GM03348 (cell line): ENCODE results near the gene NRCAM.
A peak's percentile ranks its signal among the peaks of the same experiment; 100 is the strongest.

Experiments
- DNase-seq: peaks from one replicate; pipeline ENCODE4 v3.0.0; 2012; ENCODE audit warnings: low spot score

Gene NRCAM

GRCh38 chr7:108459922-108460551, 3.8 kb upstream of the NRCAM start:
- DNase-seq: peak; percentile 47

DNA sequence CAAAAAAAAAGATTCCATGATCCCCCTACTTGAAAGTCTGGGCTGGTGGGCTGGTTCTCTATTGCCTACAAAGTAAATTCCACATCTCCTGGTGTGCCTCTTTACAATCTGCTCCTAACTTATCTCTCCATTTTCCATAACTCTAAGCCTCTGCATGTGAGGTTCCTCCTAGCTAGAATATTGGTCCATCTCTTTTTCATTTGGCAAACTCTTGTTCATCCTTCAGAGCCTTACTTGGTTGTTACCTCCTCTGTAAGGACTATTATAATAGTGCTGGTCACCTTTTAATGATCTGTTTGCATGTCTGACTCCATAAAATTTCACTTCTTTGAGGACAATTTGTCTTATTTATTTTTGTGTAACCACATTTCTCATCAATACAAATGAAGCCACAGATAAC, 1.6 kb upstream of the NRCAM start:
- DNase-seq: no peak

DNA sequence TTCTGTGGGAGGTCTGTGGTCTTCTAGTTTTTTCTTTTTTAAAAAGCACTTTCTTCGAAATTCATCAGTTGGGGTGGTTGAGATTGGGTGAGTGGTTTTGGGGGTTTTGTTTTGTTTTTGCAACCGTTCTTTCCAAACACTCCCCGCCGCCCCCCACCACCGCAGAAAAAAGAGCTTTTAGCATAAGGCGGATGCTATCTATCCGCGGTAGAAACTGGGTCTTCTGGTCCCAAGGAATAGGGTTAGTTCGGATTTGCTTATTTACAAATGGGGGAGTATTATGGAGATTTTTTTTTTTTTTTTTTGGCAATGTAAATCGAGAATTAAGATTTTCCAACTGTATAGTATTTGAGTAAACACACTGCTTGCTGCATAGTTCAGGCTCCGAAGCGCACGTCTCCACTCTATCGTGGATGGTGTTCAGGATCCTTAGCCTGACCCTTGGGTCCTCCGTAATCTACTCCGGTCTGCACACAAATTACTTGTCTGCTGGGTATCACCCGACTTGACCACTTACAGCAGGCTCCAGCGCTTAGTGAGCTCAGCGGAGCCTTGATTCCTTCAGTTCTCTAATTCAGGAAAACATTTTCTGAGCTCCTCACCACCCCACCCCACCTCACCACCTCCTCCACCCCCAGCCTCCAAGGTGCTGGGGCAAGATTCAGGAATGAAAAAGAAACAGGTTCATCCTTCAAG, 757 bp upstream of the NRCAM start:
- DNase-seq: no peak

- peak; percentile 55 for DNase-seq
These were observed 662 bp downstream of the NRCAM start for GRCh38 chr7:108455551-108455997.

DNA sequence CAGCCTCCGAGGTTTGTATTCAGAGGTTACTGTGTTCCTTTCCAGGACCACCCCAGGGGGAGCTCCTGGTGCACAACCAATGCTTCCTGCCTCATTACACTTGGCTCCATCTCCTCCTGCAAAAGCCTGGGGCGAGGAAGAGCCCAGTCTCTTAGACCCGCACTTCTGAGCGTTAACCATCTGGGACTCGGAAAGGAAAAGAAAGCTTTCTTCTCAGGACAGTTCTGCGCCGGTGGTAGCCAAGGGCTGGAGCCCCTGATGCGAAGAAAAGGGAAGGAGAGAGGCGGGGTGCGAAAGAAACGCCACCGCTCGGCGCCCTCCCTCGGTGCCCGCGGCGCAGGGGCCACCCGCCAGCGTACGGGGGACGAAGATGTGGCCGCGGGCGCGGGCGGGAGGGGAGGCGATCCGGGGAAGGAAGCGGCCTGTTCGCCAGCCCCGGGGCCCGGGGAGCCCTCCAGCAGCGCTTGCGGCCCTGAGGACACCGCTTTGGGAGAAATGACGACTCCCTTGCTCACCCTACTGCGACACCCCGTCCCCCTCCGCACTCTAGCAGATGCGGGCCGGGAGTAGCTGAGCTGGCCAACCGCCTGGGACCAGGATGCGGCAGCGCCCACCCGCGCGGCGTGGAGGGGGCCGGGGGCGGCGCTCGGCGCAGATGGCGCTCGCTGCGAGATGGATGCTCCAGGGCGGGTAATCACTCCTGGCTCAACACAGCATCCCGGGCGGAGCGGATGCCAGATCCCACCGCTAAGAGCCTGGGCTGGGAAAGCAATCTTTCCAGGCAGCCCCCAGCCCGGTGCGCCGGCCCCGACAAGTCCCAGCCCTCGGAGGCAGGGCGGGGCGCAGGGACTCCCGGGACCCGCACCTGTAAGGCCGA, 1.3 kb downstream of the NRCAM start:
- peak; percentile 50 for DNase-seq

DNA sequence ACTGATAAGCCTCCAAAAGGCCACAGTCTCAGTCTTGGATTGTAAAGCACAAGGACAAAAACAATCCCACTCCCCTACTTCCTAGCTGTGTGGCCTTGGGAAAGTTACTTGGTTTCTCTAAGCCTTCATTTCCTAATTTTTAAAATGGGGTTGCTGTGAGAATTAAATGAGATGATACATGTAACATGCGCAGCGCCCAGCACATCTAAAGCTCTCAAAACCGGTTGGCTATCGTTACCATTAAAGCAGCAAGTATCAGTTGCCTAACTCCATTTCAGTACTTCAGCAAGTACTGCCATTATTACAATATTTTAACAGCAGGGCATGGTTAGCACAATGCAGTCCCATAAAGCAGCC, 1.9 kb downstream of the NRCAM start:
- no peak for DNase-seq

GRCh38 chr7:108453320-108453719, 2.9 kb downstream of the NRCAM start:
- no peak for DNase-seq

- DNase-seq: peak; percentile 53
These were observed 3.5 kb downstream of the NRCAM start for GRCh38 chr7:108452707-108453106.

- no peak for DNase-seq
These were observed 4.9 kb downstream of the NRCAM start for GRCh38 chr7:108451296-108451848.

DNA sequence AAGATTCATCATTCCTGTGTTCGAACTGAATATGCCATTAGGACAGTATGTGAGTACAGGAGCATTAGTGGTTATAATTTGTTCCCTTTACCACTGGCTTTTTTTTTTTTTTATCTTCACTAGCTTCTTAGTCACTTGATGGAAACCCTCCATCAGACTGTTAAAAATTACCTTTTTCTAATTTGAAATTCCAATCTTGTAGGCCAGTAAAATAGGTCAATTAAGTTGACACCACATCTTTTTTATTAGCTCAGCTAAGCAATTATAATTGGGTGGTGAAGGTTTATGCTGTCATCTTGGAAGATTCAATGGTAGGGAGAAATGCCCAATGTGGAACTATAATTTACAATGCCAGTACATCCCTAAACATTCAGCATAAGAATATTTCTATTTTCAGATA, 6.1 kb downstream of the NRCAM start:
- DNase-seq: no peak

DNA sequence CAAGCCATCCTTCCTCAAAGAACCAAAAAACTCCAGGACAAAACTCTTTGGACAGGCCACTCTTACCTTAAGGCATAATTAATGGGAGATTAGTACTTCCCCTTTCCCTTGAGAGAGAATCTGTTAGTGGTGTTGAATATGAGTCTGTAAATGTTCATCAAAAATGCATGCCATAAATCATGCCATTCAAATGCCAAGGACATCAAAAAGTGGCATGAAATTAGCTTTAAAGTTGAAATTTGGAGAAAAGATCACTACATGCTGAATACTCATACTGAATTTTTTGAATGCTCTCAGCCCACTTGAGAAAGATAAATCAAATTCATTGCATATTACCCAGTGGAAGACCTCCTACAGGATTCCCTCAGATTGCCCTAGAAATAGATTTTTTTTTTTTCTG, 6.7 kb downstream of the NRCAM start:
- no peak for DNase-seq

GRCh38 chr7:108448584-108449505, 7.4 kb downstream of the NRCAM start:
- no peak for DNase-seq

- no peak for DNase-seq
These were observed 14.1 kb downstream of the NRCAM start for GRCh38 chr7:108442039-108442568.

GRCh38 chr7:108441392-108441955, 14.8 kb downstream of the NRCAM start:
- no peak for DNase-seq

- no peak for DNase-seq
These were observed 15.6 kb downstream of the NRCAM start for GRCh38 chr7:108440613-108441012.

DNA sequence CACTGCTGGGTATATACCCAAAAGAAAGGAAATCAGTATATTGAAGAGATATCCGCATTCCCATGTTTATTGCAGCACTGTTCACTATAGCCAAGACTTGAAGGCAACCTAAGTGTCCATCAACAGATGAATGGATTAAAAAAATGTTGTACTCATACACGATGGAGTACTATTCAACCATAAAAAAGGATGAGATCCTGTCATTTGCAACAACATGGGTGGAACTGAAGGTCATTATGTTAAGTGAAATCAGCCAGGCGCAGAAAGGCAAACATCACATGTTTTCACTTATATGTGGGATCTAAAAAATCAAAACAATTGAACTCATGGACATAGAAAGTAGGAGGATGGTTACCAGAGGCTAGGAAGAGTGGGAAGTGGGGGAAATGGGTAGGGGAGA, 19.3 kb downstream of the NRCAM start:
- no peak for DNase-seq

DNA sequence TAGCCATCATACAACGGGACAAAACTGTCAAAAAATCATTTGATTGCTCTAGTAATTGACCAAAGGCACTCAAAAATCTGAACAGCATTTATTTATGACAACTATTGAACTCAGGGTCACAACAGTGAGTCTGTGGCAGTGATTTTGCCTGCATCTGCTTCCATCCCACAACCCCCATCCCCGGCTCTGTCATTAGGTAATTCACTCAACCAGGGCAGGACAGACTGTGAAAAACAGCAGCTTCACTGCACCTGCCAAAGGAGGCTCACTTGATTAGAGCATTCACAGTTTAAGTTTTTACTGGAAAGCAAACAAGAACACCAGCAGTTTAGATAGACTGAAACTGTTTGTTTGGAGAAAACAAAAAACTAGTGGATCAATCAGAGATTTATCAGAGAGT, 22.2 kb downstream of the NRCAM start:
- no peak for DNase-seq

- DNase-seq: no peak
These were observed 25.1 kb downstream of the NRCAM start for GRCh38 chr7:108431099-108431498.

DNA sequence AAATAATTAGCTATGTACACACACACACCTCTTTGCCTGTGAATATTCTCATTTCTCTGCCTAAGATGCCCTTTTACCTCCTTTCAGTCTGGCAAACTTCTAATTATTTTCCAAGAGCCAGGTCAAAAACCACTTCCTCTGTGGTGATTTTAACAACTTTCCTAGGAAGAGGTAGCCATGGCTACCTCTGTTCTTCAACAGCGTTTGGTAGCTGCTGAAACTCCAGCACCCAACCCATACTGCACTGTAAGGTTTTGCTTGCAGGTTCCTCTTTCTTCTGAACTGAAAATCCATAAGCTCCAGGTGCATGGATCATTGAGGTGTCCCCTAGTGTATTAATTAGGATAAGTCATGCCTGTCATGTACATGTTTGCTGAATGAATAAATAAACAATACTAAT, 25.6 kb downstream of the NRCAM start:
- no peak for DNase-seq

DNA sequence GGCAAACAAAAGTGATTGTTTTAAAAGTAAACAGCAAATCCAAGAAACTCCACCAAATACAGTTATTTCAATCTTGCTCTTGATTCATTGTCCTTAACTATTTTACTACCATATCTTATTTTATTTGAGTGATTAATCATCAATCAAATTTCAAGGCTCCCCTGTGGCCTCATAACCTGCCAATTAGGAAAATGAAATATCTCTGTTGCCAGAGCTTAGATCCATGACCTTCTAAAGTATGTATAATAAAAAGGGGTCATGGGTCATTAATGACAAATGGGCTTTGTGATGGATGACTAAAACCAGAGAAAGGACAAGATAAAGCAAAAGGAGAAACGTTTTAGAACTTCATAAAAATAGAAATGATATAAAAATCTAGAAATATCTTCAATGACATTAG, 28.5 kb downstream of the NRCAM start:
- no peak for DNase-seq

DNA sequence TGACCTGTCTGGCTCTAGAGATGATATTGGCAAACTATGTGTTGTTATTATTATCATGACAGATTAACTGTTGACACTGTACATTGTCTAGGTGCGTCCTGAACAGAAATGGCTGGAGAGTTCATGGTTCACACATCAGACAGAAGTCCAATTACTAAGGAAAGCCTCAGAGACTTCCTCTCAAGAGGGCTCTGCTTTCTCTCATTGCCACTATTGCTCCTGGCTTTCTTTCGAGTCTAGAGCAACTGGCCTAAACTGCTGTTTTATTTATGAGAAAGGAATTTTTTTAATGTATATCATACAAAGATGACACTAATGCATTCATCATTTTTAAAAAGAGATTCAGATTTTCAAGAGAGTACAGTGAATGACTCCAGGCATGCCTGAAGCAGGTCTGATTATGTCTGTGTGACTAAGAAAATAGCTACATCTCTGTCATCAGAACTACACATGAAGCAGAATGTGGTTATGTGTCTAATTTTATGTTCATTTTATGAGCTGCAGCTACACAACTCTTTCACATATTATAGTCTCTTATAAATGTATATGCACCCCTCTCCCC, 30.4 kb downstream of the NRCAM start:
- no peak for DNase-seq
